ENCODE measurements around the gene SNAPC5. TPM values are rescaled to one million over a fixed set of nuclear protein-coding genes. Genes with fewer than 3 reads are reported as not detected.
"Not testable (repeated sequence)": the region's sequence is repeated elsewhere in the genome, so short reads cannot be mapped to it uniquely, and the experiment has no call there.

Gene SNAPC5
- total and polyA plus RNA-seq, 2 experiments from 2014 or later, result 21.2 to 43.2 TPM

DNA sequence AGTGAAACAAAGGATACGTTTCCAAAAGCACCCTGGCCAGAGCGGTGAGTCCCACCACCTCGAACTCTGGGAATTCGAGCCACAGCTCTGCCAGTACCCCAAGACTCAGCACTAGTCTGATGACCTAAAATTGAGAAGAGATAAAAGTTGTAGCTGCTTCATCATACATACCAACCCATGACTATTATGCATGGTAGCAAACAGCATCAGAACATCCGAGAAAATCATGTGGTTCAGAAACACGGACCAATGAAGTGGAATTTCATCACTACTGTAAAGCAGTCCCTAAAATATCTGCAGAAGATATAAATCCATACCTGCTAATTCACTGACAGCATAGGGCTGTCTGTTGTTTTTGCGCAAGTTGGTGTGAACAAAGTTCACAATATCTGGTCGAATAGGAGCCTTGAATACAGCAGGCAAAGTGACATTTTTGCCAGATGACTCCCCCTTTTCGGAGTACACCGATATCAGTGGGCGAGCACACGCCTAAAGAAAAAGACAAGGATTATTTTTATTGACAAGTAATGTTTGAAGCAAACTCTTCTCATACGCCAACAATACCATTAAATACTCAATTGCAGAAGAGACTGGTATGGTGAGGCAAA lies 5.6 kb upstream of the SNAPC5 start:
- not testable (repeated sequence) for H3K9me2 ChIP-seq (ENCODE audit: insufficient read depth); ATAC-seq; H3K27me3 ChIP-seq (ENCODE audit: insufficient read depth); H3K9me3 Mint-ChIP-seq; DNase-seq (ENCODE audit: low spot score); H2AFZ ChIP-seq; H3K27me3 Mint-ChIP-seq (ENCODE audit: insufficient read depth, low read depth, poor library complexity)
- H3K79me2 ChIP-seq (replicated peaks; ENCODE audit: insufficient read depth), result peaks cover 68% of the 10 kb centered on the region
- H3F3A ChIP-seq (replicated peaks; ENCODE audit: low read depth), result peaks cover 61% of the 10 kb centered on the region
- H3K4me2 ChIP-seq, result peak overlapping the region; percentile 100
- peaks cover 24% of the 10 kb centered on the region; the same call in 2 of the 3 replicates for H3K4me1 Mint-ChIP-seq
- H3K36me3 ChIP-seq (ENCODE audit: insufficient read depth), result peaks cover 59% of the 10 kb centered on the region
- H3K27ac ChIP-seq (ENCODE audit: low read depth), result peak overlapping the region; percentile 81
- H3K27ac Mint-ChIP-seq, result peak overlapping the region; percentile 92
- peaks cover 26% of the 10 kb centered on the region for H3K4me1 ChIP-seq (ENCODE audit: insufficient read depth)
- H3K4me3 ChIP-seq, result peak overlapping the region; percentile 100
- peaks cover 66% of the 10 kb centered on the region for H3K36me3 Mint-ChIP-seq (ENCODE audit: low read depth)
- H4K20me1 ChIP-seq (replicated peaks; ENCODE audit: insufficient read depth), result peaks cover 31% of the 10 kb centered on the region
- H3K4me3 Mint-ChIP-seq, result peak overlapping the region; percentile 98

DNA sequence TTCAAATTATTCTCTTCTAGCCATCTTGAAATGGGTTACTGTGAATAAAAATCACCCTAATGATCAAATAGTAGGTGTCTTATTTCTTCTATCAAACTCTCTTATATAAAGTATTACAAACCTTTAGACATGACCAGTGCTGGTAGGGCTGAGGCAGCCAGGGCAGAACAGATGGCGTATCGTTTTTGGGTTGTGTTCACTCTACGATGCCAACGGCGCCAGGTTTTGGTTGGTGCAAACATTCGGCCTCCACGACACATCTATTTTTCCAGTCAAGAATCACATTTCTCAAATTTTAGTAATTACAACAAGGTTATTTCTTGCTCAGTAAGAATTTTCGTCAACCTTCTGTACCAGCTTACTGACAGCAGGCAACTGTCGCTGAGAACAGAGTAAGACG lies 4.9 kb upstream of the SNAPC5 start:
- Histone ChIP-seq H3K9me2 (ENCODE audit: insufficient read depth) (no peaks in the 10 kb centered on the region), H3K4me2 (peak overlapping the region; percentile 100), H3K4me1 (ENCODE audit: insufficient read depth) (peaks cover 26% of the 10 kb centered on the region), H3K27ac (ENCODE audit: low read depth) (peak overlapping the region; percentile 81), H4K20me1 (replicated peaks; ENCODE audit: insufficient read depth) (peaks cover 31% of the 10 kb centered on the region), H3K36me3 (ENCODE audit: insufficient read depth) (peaks cover 60% of the 10 kb centered on the region), H3K27me3 (ENCODE audit: insufficient read depth) (no peaks in the 10 kb centered on the region), H3K79me2 (replicated peaks; ENCODE audit: insufficient read depth) (peaks cover 62% of the 10 kb centered on the region), H3F3A (replicated peaks; ENCODE audit: low read depth) (peaks cover 65% of the 10 kb centered on the region), H3K4me3 (peak overlapping the region; percentile 100), H2AFZ (no peak overlapping the region)
- no peaks in the 10 kb centered on the region; the same call in 2 of the 3 replicates for H3K9me3 Mint-ChIP-seq
- DNase-seq (ENCODE audit: low spot score) (no peak), ATAC-seq (no peak)
- TF ChIP-seq, protein P1, sequence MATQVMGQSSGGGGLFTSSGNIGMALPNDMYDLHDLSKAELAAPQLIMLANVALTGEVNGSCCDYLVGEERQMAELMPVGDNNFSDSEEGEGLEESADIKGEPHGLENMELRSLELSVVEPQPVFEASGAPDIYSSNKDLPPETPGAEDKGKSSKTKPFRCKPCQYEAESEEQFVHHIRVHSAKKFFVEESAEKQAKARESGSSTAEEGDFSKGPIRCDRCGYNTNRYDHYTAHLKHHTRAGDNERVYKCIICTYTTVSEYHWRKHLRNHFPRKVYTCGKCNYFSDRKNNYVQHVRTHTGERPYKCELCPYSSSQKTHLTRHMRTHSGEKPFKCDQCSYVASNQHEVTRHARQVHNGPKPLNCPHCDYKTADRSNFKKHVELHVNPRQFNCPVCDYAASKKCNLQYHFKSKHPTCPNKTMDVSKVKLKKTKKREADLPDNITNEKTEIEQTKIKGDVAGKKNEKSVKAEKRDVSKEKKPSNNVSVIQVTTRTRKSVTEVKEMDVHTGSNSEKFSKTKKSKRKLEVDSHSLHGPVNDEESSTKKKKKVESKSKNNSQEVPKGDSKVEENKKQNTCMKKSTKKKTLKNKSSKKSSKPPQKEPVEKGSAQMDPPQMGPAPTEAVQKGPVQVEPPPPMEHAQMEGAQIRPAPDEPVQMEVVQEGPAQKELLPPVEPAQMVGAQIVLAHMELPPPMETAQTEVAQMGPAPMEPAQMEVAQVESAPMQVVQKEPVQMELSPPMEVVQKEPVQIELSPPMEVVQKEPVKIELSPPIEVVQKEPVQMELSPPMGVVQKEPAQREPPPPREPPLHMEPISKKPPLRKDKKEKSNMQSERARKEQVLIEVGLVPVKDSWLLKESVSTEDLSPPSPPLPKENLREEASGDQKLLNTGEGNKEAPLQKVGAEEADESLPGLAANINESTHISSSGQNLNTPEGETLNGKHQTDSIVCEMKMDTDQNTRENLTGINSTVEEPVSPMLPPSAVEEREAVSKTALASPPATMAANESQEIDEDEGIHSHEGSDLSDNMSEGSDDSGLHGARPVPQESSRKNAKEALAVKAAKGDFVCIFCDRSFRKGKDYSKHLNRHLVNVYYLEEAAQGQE (IDR thresholded peaks at IDR 0.05; ENCODE audit: unreplicated experiment), result no peak
- TF ChIP-seq CREB1 (CRISPR knock-in tag; IDR thresholded peaks at IDR 0.05; ENCODE audit: low read depth) (no peak), STAT1 (IDR thresholded peaks at IDR 0.05; ENCODE audit: unreplicated experiment) (no peak), ZNF114 (CRISPR knock-in tag; IDR thresholded peaks at IDR 0.05) (no peak), NANOG (IDR thresholded peaks at IDR 0.05; ENCODE audit: borderline replicate concordance) (no peak)
- TF ChIP-seq, protein P2, sequence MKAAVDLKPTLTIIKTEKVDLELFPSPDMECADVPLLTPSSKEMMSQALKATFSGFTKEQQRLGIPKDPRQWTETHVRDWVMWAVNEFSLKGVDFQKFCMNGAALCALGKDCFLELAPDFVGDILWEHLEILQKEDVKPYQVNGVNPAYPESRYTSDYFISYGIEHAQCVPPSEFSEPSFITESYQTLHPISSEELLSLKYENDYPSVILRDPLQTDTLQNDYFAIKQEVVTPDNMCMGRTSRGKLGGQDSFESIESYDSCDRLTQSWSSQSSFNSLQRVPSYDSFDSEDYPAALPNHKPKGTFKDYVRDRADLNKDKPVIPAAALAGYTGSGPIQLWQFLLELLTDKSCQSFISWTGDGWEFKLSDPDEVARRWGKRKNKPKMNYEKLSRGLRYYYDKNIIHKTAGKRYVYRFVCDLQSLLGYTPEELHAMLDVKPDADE (IDR thresholded peaks at IDR 0.05), result no peak
- TF ChIP-seq, protein P3, sequence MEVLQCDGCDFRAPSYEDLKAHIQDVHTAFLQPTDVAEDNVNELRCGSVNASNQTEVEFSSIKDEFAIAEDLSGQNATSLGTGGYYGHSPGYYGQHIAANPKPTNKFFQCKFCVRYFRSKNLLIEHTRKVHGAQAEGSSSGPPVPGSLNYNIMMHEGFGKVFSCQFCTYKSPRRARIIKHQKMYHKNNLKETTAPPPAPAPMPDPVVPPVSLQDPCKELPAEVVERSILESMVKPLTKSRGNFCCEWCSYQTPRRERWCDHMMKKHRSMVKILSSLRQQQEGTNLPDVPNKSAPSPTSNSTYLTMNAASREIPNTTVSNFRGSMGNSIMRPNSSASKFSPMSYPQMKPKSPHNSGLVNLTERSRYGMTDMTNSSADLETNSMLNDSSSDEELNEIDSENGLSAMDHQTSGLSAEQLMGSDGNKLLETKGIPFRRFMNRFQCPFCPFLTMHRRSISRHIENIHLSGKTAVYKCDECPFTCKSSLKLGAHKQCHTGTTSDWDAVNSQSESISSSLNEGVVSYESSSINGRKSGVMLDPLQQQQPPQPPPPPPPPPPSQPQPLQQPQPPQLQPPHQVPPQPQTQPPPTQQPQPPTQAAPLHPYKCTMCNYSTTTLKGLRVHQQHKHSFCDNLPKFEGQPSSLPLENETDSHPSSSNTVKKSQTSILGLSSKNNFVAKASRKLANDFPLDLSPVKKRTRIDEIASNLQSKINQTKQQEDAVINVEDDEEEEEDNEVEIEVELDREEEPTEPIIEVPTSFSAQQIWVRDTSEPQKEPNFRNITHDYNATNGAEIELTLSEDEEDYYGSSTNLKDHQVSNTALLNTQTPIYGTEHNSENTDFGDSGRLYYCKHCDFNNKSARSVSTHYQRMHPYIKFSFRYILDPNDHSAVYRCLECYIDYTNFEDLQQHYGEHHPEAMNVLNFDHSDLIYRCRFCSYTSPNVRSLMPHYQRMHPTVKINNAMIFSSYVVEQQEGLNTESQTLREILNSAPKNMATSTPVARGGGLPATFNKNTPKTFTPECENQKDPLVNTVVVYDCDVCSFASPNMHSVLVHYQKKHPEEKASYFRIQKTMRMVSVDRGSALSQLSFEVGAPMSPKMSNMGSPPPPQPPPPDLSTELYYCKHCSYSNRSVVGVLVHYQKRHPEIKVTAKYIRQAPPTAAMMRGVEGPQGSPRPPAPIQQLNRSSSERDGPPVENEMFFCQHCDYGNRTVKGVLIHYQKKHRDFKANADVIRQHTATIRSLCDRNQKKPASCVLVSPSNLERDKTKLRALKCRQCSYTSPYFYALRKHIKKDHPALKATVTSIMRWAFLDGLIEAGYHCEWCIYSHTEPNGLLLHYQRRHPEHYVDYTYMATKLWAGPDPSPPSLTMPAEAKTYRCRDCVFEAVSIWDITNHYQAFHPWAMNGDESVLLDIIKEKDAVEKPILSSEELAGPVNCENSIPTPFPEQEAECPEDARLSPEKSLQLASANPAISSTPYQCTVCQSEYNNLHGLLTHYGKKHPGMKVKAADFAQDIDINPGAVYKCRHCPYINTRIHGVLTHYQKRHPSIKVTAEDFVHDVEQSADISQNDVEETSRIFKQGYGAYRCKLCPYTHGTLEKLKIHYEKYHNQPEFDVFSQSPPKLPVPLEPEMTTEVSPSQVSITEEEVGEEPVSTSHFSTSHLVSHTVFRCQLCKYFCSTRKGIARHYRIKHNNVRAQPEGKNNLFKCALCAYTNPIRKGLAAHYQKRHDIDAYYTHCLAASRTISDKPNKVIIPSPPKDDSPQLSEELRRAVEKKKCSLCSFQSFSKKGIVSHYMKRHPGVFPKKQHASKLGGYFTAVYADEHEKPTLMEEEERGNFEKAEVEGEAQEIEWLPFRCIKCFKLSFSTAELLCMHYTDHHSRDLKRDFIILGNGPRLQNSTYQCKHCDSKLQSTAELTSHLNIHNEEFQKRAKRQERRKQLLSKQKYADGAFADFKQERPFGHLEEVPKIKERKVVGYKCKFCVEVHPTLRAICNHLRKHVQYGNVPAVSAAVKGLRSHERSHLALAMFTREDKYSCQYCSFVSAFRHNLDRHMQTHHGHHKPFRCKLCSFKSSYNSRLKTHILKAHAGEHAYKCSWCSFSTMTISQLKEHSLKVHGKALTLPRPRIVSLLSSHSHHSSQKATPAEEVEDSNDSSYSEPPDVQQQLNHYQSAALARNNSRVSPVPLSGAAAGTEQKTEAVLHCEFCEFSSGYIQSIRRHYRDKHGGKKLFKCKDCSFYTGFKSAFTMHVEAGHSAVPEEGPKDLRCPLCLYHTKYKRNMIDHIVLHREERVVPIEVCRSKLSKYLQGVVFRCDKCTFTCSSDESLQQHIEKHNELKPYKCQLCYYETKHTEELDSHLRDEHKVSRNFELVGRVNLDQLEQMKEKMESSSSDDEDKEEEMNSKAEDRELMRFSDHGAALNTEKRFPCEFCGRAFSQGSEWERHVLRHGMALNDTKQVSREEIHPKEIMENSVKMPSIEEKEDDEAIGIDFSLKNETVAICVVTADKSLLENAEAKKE (CRISPR knock-in tag; IDR thresholded peaks at IDR 0.05), result no peak
- TF ChIP-seq, protein P4, sequence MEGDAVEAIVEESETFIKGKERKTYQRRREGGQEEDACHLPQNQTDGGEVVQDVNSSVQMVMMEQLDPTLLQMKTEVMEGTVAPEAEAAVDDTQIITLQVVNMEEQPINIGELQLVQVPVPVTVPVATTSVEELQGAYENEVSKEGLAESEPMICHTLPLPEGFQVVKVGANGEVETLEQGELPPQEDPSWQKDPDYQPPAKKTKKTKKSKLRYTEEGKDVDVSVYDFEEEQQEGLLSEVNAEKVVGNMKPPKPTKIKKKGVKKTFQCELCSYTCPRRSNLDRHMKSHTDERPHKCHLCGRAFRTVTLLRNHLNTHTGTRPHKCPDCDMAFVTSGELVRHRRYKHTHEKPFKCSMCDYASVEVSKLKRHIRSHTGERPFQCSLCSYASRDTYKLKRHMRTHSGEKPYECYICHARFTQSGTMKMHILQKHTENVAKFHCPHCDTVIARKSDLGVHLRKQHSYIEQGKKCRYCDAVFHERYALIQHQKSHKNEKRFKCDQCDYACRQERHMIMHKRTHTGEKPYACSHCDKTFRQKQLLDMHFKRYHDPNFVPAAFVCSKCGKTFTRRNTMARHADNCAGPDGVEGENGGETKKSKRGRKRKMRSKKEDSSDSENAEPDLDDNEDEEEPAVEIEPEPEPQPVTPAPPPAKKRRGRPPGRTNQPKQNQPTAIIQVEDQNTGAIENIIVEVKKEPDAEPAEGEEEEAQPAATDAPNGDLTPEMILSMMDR (conservative IDR thresholded peaks at IDR 0.05; ENCODE audit: low read depth in 2 of 2), result no peak
- H3K27ac Mint-ChIP-seq, result peak overlapping the region; percentile 92
- H3K27me3 Mint-ChIP-seq (ENCODE audit: insufficient read depth, low read depth, poor library complexity), result peaks cover 11% of the 10 kb centered on the region
- peak overlapping the region; percentile 98 for H3K4me3 Mint-ChIP-seq
- peaks cover 27% of the 10 kb centered on the region; the same call in 2 of the 3 replicates for H3K4me1 Mint-ChIP-seq
- peaks cover 71% of the 10 kb centered on the region for H3K36me3 Mint-ChIP-seq (ENCODE audit: low read depth)
